Measurements from ENCODE around the gene ACP4. TPM values are rescaled to one million over a fixed set of nuclear protein-coding genes. Genes with fewer than 3 reads are reported as not detected.
"Not testable (repeated sequence)": the region's sequence is repeated elsewhere in the genome, so short reads cannot be mapped to it uniquely, and the experiment has no call there.

The ACP4 gene
- total and polyA plus RNA-seq, 2 donors (not counting 1 experiment from before 2014, with no cell fraction given) = not detected

- H3K4me1 ChIP-seq (ENCODE audit: control insufficient read depth in 2 of 2, insufficient read depth in 2 of 2, low read length in 2 of 2); POLR2A ChIA-PET; ATAC-seq (ENCODE audit: low read depth): not testable (repeated sequence)
Observed at GRCh38 chr19:50759076-50759475, 31.1 kb upstream of the ACP4 start.

GRCh38 chr19:50759886-50760285 lies 30.3 kb upstream of the ACP4 start:
- H3K79me2 ChIP-seq (ENCODE audit: control insufficient read depth, insufficient read depth, low read length) = no peaks in the 10 kb centered on the region
- Mint-ChIP-seq H3K27me3 (peaks cover 17% of the 10 kb centered on the region), H3K4me1 (no peaks in the 10 kb centered on the region), H3K27ac (no peak overlapping the region), H3K9me3 (ENCODE audit: insufficient read depth) (no peaks in the 10 kb centered on the region), H3K4me3 (no peak overlapping the region)
- ATAC-seq (ENCODE audit: low read depth) (no peak), DNase-seq (peak; percentile 24)
- H3K27ac ChIP-seq (ENCODE audit: low read length in 2 of 2) = no peak overlapping the region
- H3K4me3 ChIP-seq (ENCODE audit: control extremely low read depth in 1 of 5, extremely low read depth in 1 of 5, insufficient read depth in 1 of 5, low read depth in 2 of 5, low read length in 4 of 5) = no peak overlapping the region
- H3K4me1 ChIP-seq (ENCODE audit: control insufficient read depth in 2 of 2, insufficient read depth in 2 of 2, low read length in 2 of 2) = no peaks in the 10 kb centered on the region
- H4K20me1 ChIP-seq (ENCODE audit: control insufficient read depth, insufficient read depth, low read length, poor library complexity, severe bottlenecking) = no peaks in the 10 kb centered on the region
- no peaks in the 10 kb centered on the region for H3K27me3 ChIP-seq (replicated peaks in 1 of 4; ENCODE audit: control extremely low read depth in 1 of 4, control insufficient read depth in 3 of 4, insufficient read depth in 4 of 4, low read length in 3 of 4)
- no peak overlapping the region for H3K4me2 ChIP-seq (replicated peaks; ENCODE audit: low read depth, low read length, poor library complexity, severe bottlenecking)
- H3K9me3 ChIP-seq (ENCODE audit: control extremely low read depth in 1 of 3, control insufficient read depth in 2 of 3, insufficient read depth in 1 of 3, low read length in 2 of 3) = peaks cover 0 to 5% (median 4%) of the 10 kb centered on the region in 3 donors
- no peak overlapping the region for H2AFZ ChIP-seq (ENCODE audit: insufficient read depth, low read depth, low read length, poor library complexity, severe bottlenecking)
- intact Hi-C loops (cut with micrococcal nuclease) = loop anchor here (10.0 kb wide), 1 partner anchor 115 kb away; the partner anchor contains the start of gene C19orf81
- no peaks in the 10 kb centered on the region for H3K36me3 ChIP-seq (replicated peaks in 1 of 2; ENCODE audit: control extremely low read depth in 1 of 2, control insufficient read depth in 1 of 2, extremely low read depth in 1 of 2, insufficient read depth in 2 of 2, low read length in 1 of 2)
- 100% methylated on average over 1 of the region's 4 CpGs for WGBS (ENCODE audit: insufficient coverage)
- no peak overlapping the region for H3K9ac ChIP-seq (ENCODE audit: low read length)
- POLR2A ChIA-PET = no interaction called here
- CTCF ChIA-PET = no interaction called here
- TF ChIP-seq CTCF (IDR thresholded peaks at IDR 0.05) = no peak

More at GRCh38 chr19:50759076-50759475, 31.1 kb upstream of the ACP4 start:
- intact Hi-C loops (cut with micrococcal nuclease) = loop anchor here (10.0 kb wide), 1 partner anchor 114 kb away; the partner anchor contains the start of gene C19orf81
- CTCF ChIA-PET; H3K27ac Mint-ChIP-seq; H3K9me3 Mint-ChIP-seq (ENCODE audit: insufficient read depth); H3K4me3 ChIP-seq (ENCODE audit: control extremely low read depth in 1 of 5, extremely low read depth in 1 of 5, insufficient read depth in 1 of 5, low read depth in 2 of 5, low read length in 4 of 5); H4K20me1 ChIP-seq (ENCODE audit: control insufficient read depth, insufficient read depth, low read length, poor library complexity, severe bottlenecking); H3K79me2 ChIP-seq (ENCODE audit: control insufficient read depth, insufficient read depth, low read length); H3K4me3 Mint-ChIP-seq; H3K9ac ChIP-seq (ENCODE audit: low read length); DNase-seq; H3K4me2 ChIP-seq (replicated peaks; ENCODE audit: low read depth, low read length, poor library complexity, severe bottlenecking); H3K4me1 Mint-ChIP-seq; H3K9me3 ChIP-seq (ENCODE audit: control extremely low read depth in 1 of 3, control insufficient read depth in 2 of 3, insufficient read depth in 1 of 3, low read length in 2 of 3); H3K36me3 ChIP-seq (replicated peaks in 1 of 2; ENCODE audit: control extremely low read depth in 1 of 2, control insufficient read depth in 1 of 2, extremely low read depth in 1 of 2, insufficient read depth in 2 of 2, low read length in 1 of 2); H3K27ac ChIP-seq (ENCODE audit: low read length in 2 of 2); H3K27me3 ChIP-seq (replicated peaks in 1 of 4; ENCODE audit: control extremely low read depth in 1 of 4, control insufficient read depth in 3 of 4, insufficient read depth in 4 of 4, low read length in 3 of 4); H2AFZ ChIP-seq (ENCODE audit: insufficient read depth, low read depth, low read length, poor library complexity, severe bottlenecking): not testable (repeated sequence)
- peaks cover 16% of the 10 kb centered on the region for H3K27me3 Mint-ChIP-seq
- WGBS (ENCODE audit: insufficient coverage) = 93% methylated on average over 8 of the region's 18 CpGs

GRCh38 chr19:50761501-50761900 lies 28.7 kb upstream of the ACP4 start:
- intact Hi-C loops (cut with micrococcal nuclease); H3K27ac ChIP-seq (ENCODE audit: low read length in 2 of 2); H3K36me3 ChIP-seq (replicated peaks in 1 of 2; ENCODE audit: control extremely low read depth in 1 of 2, control insufficient read depth in 1 of 2, extremely low read depth in 1 of 2, insufficient read depth in 2 of 2, low read length in 1 of 2); CTCF ChIA-PET; H3K4me1 Mint-ChIP-seq; H3K4me2 ChIP-seq (replicated peaks; ENCODE audit: low read depth, low read length, poor library complexity, severe bottlenecking); H3K27ac Mint-ChIP-seq; H3K79me2 ChIP-seq (ENCODE audit: control insufficient read depth, insufficient read depth, low read length); H3K9me3 Mint-ChIP-seq (ENCODE audit: insufficient read depth); ATAC-seq (ENCODE audit: low read depth); H3K4me3 ChIP-seq (ENCODE audit: control extremely low read depth in 1 of 5, extremely low read depth in 1 of 5, insufficient read depth in 1 of 5, low read depth in 2 of 5, low read length in 4 of 5); H2AFZ ChIP-seq (ENCODE audit: insufficient read depth, low read depth, low read length, poor library complexity, severe bottlenecking); POLR2A ChIA-PET; H3K27me3 ChIP-seq (replicated peaks in 1 of 4; ENCODE audit: control extremely low read depth in 1 of 4, control insufficient read depth in 3 of 4, insufficient read depth in 4 of 4, low read length in 3 of 4); H3K9ac ChIP-seq (ENCODE audit: low read length); H3K4me3 Mint-ChIP-seq; DNase-seq; H3K4me1 ChIP-seq (ENCODE audit: control insufficient read depth in 2 of 2, insufficient read depth in 2 of 2, low read length in 2 of 2); H3K9me3 ChIP-seq (ENCODE audit: control extremely low read depth in 1 of 3, control insufficient read depth in 2 of 3, insufficient read depth in 1 of 3, low read length in 2 of 3); H4K20me1 ChIP-seq (ENCODE audit: control insufficient read depth, insufficient read depth, low read length, poor library complexity, severe bottlenecking): not testable (repeated sequence)
- 33% methylated on average over 2 of the region's 3 CpGs for WGBS (ENCODE audit: insufficient coverage)
- peaks cover 19% of the 10 kb centered on the region for H3K27me3 Mint-ChIP-seq
